Measurements from ENCODE around the gene NR3C1.

Gene NR3C1

DNA sequence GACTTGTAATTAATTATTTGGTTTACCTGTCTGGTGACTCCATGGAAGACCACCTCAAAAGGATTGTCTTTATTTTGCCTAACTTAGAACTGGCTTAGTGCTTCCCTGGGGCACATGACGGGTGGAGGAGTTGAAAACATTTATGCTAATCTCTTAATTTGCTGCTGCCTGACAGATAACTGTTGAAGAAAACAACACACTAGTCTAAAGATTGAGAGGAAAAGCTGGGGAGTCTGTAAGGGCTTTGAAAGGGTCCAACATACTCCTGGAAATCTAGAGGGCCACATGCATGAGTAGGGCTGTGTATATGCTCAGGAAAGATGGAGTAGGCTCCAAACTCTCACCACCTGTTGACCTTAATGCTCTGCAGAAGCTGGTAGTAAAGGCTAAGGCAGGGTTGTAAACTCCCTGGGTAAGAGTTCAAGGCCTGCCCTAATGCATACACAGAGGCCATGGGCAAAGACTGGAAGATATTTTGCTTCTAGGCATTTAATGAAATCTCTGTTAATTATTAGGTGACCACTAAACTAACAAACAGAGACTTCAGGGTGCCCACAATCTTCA is 40.7 kb downstream of the NR3C1 start:
- DNase-seq (ENCODE audit: low read depth), result no peak

DNA sequence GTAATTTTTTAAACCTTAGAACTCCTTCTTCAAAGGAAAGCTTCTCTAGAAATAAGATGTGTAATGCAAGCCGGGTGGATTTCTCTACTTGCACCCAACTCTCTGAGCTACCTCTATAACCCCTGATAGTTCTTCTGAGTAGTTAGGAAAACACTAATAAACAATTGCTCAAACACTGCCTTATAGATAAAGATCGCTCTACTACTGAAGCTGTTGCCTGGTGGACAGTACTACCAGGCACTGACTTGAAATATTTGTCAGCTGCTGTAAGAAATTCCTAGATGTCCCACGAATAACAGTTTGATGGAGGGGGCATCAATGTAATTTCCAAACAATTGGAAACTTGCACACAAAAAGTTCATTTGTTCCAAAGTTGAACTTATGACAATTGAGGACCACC is 42.0 kb downstream of the NR3C1 start:
- DNase-seq (ENCODE audit: low read depth), result no peak

- DNase-seq (ENCODE audit: low read depth), result no peak
Measured at GRCh38 chr5:143360755-143361154, 42.7 kb downstream of the NR3C1 start.

GRCh38 chr5:143359869-143360268 is 43.6 kb downstream of the NR3C1 start:
- no peak for DNase-seq (ENCODE audit: low read depth)

GRCh38 chr5:143356855-143357583 is 46.5 kb downstream of the NR3C1 start:
- DNase-seq (ENCODE audit: low read depth), result no peak

GRCh38 chr5:143355710-143356109 is 47.8 kb downstream of the NR3C1 start:
- peak; percentile 18 for DNase-seq (ENCODE audit: low read depth)

DNA sequence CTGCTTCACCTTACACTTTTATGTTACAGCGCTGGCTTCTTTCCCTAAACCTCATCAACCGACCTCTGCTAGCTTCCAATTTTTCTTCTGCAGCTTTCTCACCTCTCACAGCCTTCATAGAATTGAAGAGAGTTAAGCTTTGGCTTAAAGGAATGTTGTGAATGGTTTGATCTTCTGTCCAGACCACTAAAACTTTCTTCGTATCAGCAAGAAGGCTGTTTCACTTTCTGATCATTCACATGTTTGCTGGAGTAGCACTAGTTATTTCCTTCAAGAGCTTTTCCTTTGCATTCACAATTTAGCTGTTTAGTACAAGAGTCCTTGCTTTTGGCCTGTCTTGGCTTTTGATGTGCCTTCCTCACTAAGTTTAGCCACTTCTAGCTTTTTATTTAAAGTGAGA is 49.5 kb downstream of the NR3C1 start:
- no peak for DNase-seq (ENCODE audit: low read depth)

DNA sequence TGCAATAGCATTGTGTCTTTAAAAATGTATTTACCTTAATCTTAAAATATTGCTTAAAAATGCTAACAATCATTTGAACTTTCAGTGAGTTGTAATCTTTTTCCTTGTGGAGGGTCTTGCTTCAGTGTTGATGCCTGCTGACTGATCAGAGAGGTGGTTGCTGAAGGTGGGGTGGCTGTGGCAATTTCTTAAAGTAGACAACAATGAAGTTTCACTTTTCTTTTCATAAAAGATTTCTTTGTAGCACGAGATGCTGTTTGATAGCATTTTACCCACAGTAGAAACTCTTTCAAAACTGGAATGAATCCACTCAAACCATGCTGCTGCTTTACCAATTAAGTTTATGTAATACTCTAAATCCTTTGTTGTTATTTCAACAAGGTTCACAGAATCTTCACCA is 50.8 kb downstream of the NR3C1 start:
- no peak for DNase-seq (ENCODE audit: low read depth)

DNA sequence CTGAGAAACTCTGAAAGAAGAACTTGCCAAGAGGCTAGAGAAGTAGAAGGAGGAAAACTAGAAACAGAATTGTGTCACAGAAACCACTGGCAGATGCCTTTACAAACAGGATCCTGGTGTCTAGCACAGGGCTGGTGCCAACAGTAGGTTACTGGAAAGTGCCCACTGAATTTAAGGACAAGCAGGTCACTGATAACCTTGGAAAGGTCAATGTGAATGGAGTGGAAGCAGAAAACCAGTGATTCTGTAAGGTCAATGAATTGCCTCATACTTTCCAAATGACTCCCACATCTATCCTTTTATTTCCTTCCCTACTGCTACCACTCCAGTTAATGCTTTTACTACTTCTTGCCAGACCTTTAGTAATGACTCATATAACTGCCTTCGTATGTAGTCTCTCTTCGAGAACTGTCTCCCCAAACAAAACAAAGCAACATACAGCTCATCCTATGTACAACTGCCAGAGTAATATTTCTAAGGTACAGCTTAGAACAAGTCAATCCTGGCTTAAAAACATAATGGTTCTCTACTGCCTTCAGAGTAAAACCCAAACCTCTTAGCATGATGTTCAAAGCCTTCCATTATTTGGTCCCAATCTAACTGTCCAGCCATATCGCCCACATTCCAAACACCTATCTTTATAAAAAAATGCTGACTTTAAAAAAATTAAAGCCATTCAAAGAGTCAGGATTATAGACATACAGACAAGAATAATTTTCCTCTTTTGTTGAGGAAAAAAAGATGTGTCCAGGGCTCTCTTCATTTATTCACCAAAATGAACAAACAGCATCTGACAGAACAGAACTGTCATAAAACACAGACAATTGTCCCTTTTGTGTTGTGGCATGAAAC is 52.5 kb downstream of the NR3C1 start:
- DNase-seq (ENCODE audit: low read depth), result no peak

- DNase-seq (ENCODE audit: low read depth), result no peak
Measured at GRCh38 chr5:143350341-143350740, 53.1 kb downstream of the NR3C1 start.

- DNase-seq (ENCODE audit: low read depth), result no peak
Measured at GRCh38 chr5:143349177-143349576, 54.3 kb downstream of the NR3C1 start.

DNA sequence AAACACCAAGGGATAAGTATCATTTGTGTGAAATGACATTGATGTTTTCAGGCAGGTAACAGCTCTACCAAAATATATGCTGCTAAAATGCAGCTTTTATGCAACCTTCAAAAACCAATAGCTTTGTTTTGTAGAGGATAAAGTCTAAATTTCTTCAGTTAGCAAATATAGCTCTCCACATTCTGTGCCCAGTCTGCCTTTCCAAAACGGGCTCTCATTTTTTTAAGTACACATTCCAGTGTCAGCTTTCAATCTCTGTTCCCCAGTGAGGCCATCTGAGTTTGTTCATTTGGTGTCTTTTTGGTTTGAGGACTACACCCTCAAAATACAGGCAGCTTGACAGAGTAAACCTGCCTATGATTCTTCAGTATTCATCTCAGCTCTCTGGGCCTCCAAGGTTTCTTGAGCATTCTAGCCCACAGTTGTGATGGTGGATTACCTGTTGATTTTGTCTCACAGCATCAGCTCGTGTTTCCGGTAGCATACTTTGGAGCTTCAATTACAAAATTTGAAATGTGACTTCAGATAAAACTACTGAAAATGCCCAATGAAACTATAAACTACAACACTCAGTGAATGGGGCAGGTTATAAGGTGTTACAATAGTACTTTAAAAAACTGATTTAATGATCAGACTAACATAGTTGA is 55.7 kb downstream of the NR3C1 start:
- no peak for DNase-seq (ENCODE audit: low read depth)

DNA sequence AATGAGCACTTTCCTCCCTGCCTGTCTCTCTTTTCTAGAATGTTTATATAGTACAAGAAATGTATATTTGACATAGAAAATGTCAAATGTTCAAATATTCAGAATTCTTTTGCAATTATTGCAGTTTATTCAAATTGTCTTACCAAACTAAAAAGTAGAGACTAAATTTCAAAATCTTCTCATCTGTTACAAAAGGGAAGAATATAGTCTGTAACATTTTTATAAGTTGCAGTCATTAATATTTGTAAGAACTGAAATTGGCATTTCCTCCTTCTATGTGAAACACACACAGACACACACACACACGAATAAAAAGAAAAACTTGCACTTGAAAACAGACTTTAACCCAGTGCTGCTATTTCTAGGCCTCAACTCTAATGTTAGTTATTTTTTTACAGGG is 56.4 kb downstream of the NR3C1 start:
- no peak for DNase-seq (ENCODE audit: low read depth)

- no peak for DNase-seq (ENCODE audit: low read depth)
Measured at GRCh38 chr5:143345671-143346440, 57.6 kb downstream of the NR3C1 start.

- no peak for DNase-seq (ENCODE audit: low read depth)
Measured at GRCh38 chr5:143343042-143343441, 60.4 kb downstream of the NR3C1 start.

DNA sequence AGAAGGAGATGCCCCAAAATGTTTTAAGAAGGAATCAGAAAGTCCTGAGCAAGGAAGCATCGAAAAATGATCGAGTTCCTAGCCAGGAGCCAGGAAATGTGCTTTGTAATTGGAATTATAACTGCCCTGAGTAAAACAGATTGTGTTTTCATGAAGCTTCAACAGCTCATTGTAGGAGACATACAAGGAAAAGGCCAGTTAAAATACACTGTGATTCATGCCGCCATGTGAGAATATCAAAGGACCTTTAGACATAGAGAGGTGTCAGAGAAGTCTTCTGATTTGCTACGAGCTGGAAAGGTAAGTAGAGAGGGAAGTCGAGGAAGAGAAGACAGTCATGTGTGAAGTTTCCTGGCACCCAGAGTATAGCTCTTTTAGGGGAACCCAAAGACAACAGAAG is 60.9 kb downstream of the NR3C1 start:
- no peak for DNase-seq (ENCODE audit: low read depth)

DNA sequence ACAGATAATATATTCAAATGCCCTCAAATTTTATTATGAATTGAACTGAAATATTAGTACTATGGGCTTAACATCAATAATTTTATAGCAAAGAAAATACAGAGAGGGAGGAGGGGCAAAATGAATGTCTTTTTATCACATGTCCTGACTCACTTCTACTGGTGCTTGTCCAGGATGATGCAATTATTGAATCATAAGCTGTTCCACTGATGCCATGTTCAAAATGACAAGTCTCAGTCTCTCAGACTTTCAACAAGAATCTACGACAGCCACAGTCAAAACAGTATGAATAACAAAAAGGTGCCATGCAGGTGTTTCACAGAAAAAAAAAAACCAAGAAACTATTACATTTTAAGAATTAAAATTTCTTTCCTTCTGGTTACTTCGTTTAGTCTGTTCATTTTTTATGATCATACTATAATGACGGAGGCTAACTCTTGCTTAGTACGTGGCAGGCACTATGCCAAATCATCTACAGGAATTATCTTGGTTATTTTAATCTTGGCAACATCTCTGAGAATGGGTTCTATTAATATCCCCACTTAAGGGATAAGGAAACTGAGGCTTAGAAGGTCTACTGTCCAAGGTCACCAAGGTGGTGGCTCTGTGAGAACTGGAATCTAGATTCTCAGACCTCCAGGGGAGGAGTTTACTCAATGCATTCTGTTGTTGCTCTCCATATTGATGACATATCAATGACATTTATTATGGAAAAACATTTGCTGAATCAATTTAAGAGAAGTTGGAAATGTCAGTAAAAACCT is 61.5 kb downstream of the NR3C1 start:
- DNase-seq (ENCODE audit: low read depth), result no peak

GRCh38 chr5:143340891-143341685 is 62.4 kb downstream of the NR3C1 start:
- no peak for DNase-seq (ENCODE audit: low read depth)

GRCh38 chr5:143338658-143339366 is 64.7 kb downstream of the NR3C1 start:
- no peak for DNase-seq (ENCODE audit: low read depth)

DNA sequence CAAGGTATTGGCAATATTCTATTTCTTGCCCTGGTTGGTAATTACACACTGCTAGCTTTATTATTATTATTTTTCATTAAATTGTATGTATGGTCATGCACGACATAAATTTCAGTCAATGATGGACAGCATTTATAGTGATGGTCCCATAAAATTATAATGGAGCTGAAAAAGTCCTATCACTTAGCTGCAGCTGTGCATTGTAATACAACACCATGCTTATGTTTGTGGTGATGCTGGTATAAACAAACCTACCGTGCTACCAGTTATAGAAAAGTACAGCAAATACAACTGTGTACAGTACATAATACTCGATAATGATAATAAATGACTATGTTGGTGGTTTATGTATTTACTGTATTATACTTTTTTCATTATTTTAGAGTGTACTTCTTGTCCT is 65.5 kb downstream of the NR3C1 start:
- no peak for DNase-seq (ENCODE audit: low read depth)

Measured in activated T-cell treated with anti-CD3 and anti-CD28 coated beads for 24 hours (primary cell).